Ishikawa (cell line): ENCODE measurements around the gene AIP.

Experiments
- CEBPB ChIP-seq: IDR thresholded peaks from 2 replicates; pipeline ENCODE4 v1.6.1; 2012
- CREB1 ChIP-seq: IDR thresholded peaks from 2 replicates; pipeline ENCODE4 v1.6.1; 2012; ENCODE audit warnings: low read depth
- EGR1 ChIP-seq: IDR thresholded peaks from 2 replicates; pipeline ENCODE4 v1.6.1; 2012
- EP300 ChIP-seq: IDR thresholded peaks from 2 replicates; pipeline ENCODE4 v1.6.1; 2012; ENCODE audit warnings: borderline replicate concordance
- FOXM1 ChIP-seq: IDR thresholded peaks from 2 replicates; pipeline ENCODE4 v1.6.1; 2012; ENCODE audit warnings: low read depth, borderline replicate concordance
- NFIC ChIP-seq: IDR thresholded peaks from 2 replicates; pipeline ENCODE4 v1.6.1; 2012
- RAD21 ChIP-seq: IDR thresholded peaks from 2 replicates; pipeline ENCODE4 v1.6.1; 2012; ENCODE audit warnings: low read depth
- TAF1 ChIP-seq: IDR thresholded peaks from 2 replicates; pipeline ENCODE4 v1.6.1; 2012; ENCODE audit warnings: low read depth, mild to moderate bottlenecking
- TCF12 ChIP-seq: IDR thresholded peaks from 2 replicates; pipeline ENCODE4 v1.6.1; 2012; ENCODE audit warnings: low read depth
- TEAD4 ChIP-seq: IDR thresholded peaks from 2 replicates; pipeline ENCODE4 v1.6.1; 2012
- YY1 ChIP-seq: IDR thresholded peaks from 2 replicates; pipeline ENCODE4 v1.6.1; 2012; ENCODE audit warnings: low read depth
- ZBTB7A ChIP-seq: IDR thresholded peaks from 2 replicates; pipeline ENCODE4 v1.6.1; 2012; ENCODE audit warnings: low read depth
- TF ChIP-seq, protein P1 (sequence below): IDR thresholded peaks from 2 replicates; pipeline ENCODE4 v1.6.1; 2012
- TF ChIP-seq, protein P2 (sequence below): IDR thresholded peaks from 2 replicates; pipeline ENCODE4 v1.6.1; 2012; ENCODE audit warnings: low read depth, mild to moderate bottlenecking
- TF ChIP-seq, protein P3 (sequence below): IDR thresholded peaks from 2 replicates; pipeline ENCODE4 v1.6.1; 2012

Gene AIP

GRCh38 chr11:67457453-67457852 is 25.4 kb upstream of the AIP start:
- TF ChIP-seq ZBTB7A (no peak), TAF1 (no peak), TEAD4 (no peak), CEBPB (no peak), FOXM1 (no peak), TCF12 (no peak), CREB1 (no peak), RAD21 (no peak), EP300 (no peak), NFIC (no peak), EGR1 (no peak)
- TF ChIP-seq, protein P1, sequence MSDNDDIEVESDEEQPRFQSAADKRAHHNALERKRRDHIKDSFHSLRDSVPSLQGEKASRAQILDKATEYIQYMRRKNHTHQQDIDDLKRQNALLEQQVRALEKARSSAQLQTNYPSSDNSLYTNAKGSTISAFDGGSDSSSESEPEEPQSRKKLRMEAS = no peak
- TF ChIP-seq, protein P2, sequence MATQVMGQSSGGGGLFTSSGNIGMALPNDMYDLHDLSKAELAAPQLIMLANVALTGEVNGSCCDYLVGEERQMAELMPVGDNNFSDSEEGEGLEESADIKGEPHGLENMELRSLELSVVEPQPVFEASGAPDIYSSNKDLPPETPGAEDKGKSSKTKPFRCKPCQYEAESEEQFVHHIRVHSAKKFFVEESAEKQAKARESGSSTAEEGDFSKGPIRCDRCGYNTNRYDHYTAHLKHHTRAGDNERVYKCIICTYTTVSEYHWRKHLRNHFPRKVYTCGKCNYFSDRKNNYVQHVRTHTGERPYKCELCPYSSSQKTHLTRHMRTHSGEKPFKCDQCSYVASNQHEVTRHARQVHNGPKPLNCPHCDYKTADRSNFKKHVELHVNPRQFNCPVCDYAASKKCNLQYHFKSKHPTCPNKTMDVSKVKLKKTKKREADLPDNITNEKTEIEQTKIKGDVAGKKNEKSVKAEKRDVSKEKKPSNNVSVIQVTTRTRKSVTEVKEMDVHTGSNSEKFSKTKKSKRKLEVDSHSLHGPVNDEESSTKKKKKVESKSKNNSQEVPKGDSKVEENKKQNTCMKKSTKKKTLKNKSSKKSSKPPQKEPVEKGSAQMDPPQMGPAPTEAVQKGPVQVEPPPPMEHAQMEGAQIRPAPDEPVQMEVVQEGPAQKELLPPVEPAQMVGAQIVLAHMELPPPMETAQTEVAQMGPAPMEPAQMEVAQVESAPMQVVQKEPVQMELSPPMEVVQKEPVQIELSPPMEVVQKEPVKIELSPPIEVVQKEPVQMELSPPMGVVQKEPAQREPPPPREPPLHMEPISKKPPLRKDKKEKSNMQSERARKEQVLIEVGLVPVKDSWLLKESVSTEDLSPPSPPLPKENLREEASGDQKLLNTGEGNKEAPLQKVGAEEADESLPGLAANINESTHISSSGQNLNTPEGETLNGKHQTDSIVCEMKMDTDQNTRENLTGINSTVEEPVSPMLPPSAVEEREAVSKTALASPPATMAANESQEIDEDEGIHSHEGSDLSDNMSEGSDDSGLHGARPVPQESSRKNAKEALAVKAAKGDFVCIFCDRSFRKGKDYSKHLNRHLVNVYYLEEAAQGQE = no peak
- TF ChIP-seq, protein P3, sequence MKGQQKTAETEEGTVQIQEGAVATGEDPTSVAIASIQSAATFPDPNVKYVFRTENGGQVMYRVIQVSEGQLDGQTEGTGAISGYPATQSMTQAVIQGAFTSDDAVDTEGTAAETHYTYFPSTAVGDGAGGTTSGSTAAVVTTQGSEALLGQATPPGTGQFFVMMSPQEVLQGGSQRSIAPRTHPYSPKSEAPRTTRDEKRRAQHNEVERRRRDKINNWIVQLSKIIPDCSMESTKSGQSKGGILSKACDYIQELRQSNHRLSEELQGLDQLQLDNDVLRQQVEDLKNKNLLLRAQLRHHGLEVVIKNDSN = no peak

- TF ChIP-seq TEAD4 = no peak
- TF ChIP-seq TAF1 = no peak
- no peak for TF ChIP-seq EP300
- TF ChIP-seq, protein P2 = no peak
Observed at GRCh38 chr11:67458266-67458665, 24.6 kb upstream of the AIP start.

- no peak for TF ChIP-seq RAD21
- TF ChIP-seq CEBPB = no peak
- TF ChIP-seq NFIC = no peak
Observed at GRCh38 chr11:67463186-67463585, 19.6 kb upstream of the AIP start.

GRCh38 chr11:67463680-67464410 is 19.0 kb upstream of the AIP start:
- TF ChIP-seq CEBPB (no peak), CREB1 (no peak), RAD21 (no peak), TEAD4 (no peak)

DNA sequence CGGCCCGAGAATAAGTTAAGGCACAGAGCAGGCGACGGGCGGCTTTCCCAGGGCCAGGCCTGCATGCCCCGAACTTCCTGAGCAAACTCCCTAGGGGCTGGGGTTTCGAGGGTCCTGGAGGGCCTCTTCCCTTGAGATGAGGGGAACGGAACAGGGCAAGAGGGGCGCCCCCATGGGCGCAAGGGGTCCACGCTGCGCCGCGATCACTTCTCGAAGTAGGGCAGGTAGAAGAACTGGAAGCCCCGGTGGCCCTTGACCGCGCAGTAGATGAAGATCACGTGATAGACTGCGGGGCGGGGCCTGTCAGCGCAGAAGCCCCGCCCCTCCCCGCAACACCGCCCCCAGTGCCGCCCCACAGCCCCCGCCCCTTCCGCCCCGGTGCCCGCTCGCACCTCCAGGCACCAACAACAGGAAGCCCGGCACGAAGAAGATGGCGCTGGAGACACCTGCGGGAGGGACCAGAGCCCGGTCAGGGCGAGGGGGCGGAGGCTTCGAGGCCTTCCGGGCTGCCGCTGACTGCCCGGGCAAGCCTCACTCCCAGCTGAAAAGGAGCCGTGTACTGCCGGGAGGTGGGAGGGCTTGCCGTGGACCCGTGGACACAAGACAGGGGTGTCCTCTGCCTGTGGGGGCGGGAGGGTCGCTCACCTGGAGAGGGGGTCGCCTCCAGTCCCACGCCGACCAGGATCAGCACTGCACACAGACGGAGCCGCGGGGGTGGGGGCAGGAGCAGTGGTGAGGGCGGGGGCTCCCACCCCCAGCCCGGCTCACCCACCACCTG is 18.2 kb upstream of the AIP start:
- no peak for TF ChIP-seq NFIC
- TF ChIP-seq, protein P3 = peak; percentile 91
- TF ChIP-seq CREB1 = no peak
- TF ChIP-seq TAF1 = peak; percentile 86
- TF ChIP-seq, protein P1 = peak; percentile 72
- peak; percentile 94 for TF ChIP-seq ZBTB7A
- TF ChIP-seq YY1 = peak; percentile 86
- peak; percentile 31; the same call in 1 of the 2 replicates for TF ChIP-seq EGR1
- TF ChIP-seq FOXM1 = no peak
- peak; percentile 39; the same call in 1 of the 2 replicates for TF ChIP-seq TCF12

DNA sequence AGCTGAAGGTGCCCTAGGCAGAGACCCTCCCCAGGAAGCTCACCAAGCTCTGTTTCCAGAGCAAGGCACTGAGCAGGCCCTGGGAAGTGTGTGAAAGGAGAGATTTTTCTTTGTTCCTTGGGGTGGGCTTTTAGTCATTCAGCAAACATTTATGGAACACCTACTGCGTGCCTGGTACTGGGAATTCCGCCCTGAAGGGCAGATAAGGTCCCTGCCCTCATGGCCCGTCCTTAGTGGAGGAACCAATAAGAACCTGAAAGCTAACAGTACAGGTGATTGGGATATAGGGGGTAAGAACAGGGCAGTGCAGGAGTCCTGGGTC is 17.7 kb upstream of the AIP start:
- TF ChIP-seq CREB1 = no peak
- 0 out of 2 replicates have a peak, but pooled peaks have one; percentile 11 for TF ChIP-seq EP300
- TF ChIP-seq TEAD4 = no peak

DNA sequence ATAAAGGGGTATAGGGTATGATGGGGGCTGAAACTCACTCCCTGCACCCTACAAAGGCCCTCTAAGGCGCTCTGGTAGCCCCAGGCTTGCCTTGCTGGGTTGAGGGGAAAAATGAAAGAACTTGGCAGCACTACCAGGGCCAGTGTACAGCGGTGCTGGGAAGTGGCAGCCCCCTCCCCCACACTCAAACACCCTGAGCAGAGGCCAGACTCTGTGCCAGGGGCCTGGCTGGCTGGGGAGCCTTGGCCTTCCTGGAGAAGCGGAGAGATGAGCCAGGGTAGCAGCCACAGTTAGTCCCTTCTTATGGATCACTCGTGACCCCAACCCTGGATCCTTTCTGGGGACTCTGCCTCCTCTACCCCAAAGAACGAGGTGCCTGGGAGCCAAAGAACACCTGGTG is 16.5 kb upstream of the AIP start:
- TF ChIP-seq NFIC (no peak), EGR1 (no peak), TCF12 (no peak), CEBPB (no peak), TAF1 (no peak), YY1 (no peak), EP300 (no peak), FOXM1 (no peak), RAD21 (no peak), CREB1 (no peak)
- TF ChIP-seq, protein P1 = no peak
- TF ChIP-seq, protein P3 = no peak
